SK-N-SH (cell line): ENCODE measurements around the gene MYO18B. TPM values are rescaled to one million over a fixed set of nuclear protein-coding genes. Genes with fewer than 3 reads are reported as not detected.

Experiments used
- CTCF ChIA-PET: fragments of 300-600, 350-600 bp; formaldehyde crosslinking; extraction: SDS; loops from one replicate; lab custom pipeline; 2021; lab: Yijun Ruan, JAX
- POLR2A ChIA-PET: fragments of 350-600 bp; sonication (Branson Sonifier 250); formaldehyde crosslinking; extraction: SDS; loops from one replicate; lab custom pipeline; 2020; ENCODE audit warnings: antibody characterized with exemption, inconsistent platforms; lab: Yijun Ruan, JAX
- DNase-seq: peaks from one replicate; pipeline ENCODE4 v3.0.0; 2012
- H2AFZ ChIP-seq: fragments of 200-600 bp; sonication (generic); 2 replicates; pipeline ENCODE4 v1.8.1; 2016; ENCODE audit warnings: antibody characterized with exemption, mild to moderate bottlenecking, low read depth
- H3F3A ChIP-seq: fragments of 200-600 bp; sonication (generic); replicated peaks from 2 replicates; pipeline ENCODE3; 2016; ENCODE audit warnings: antibody characterized with exemption, mild to moderate bottlenecking; ENCODE audit not compliant: insufficient read depth
- H3K27ac ChIP-seq, 2 experiments: fragments of 200-500 bp in 1 of 2; fragments of 200-600 bp in 1 of 2; sonication (Bioruptor generic) in 1 of 2; sonication (generic), shearing (Covaris generic) in 1 of 2; 2 replicates each; pipeline versions ENCODE4 v1.5.1 to v1.6.1; 2014 to 2016; ENCODE audit warnings: low read depth in 2 of 2, inconsistent platforms in 1 of 2, low read length in 1 of 2, mild to moderate bottlenecking in 1 of 2, mixed read lengths in 1 of 2
- H3K27me3 ChIP-seq: fragments of 200-600 bp; sonication (generic), shearing (Covaris generic); 2 replicates; pipeline ENCODE4 v1.6.1; 2016; ENCODE audit warnings: mixed run types; ENCODE audit not compliant: insufficient read depth
- H3K36me3 ChIP-seq, 2 experiments: fragments of 200-500 bp in 1 of 2; fragments of 200-600 bp in 1 of 2; sonication (Bioruptor generic) in 1 of 2; sonication (generic) in 1 of 2; replicated peaks in 1 of 2; 2 replicates each; pipeline versions ENCODE3 to v1.5.1; 2014 to 2016; ENCODE audit warnings: low read length in 1 of 2, mild to moderate bottlenecking in 1 of 2; ENCODE audit not compliant: insufficient read depth in 2 of 2, control insufficient read depth in 1 of 2
- H3K4me1 ChIP-seq, 2 experiments: fragments of 200-500 bp in 1 of 2; fragments of 200-600 bp in 1 of 2; sonication (Bioruptor generic) in 1 of 2; sonication (generic), shearing (Covaris generic) in 1 of 2; 2 replicates each; pipeline versions ENCODE4 v1.5.1 to v1.6.1; 2014 to 2016; ENCODE audit warnings: low read depth in 1 of 2, low read length in 1 of 2, mixed run types in 1 of 2; ENCODE audit not compliant: insufficient read depth in 2 of 2, control insufficient read depth in 1 of 2
- H3K4me2 ChIP-seq: fragments of 200-600 bp; sonication (generic), shearing (Covaris generic); 2 replicates; pipeline ENCODE4 v1.6.1; 2017; ENCODE audit warnings: mixed run types
- H3K4me3 ChIP-seq, 2 experiments: fragments of 200-500 bp in 1 of 2; fragments of 200-600 bp in 1 of 2; sonication (Bioruptor generic) in 1 of 2; sonication (generic), shearing (Covaris generic) in 1 of 2; 2 replicates each; pipeline versions ENCODE4 v1.5.1 to v1.8.1; 2014 to 2016; ENCODE audit warnings: low read depth in 2 of 2, inconsistent platforms in 1 of 2, low read length in 1 of 2, mild to moderate bottlenecking in 1 of 2, mixed read lengths in 1 of 2, moderate library complexity in 1 of 2
- H3K79me2 ChIP-seq: fragments of 200-600 bp; sonication (generic); 2 replicates; pipeline ENCODE4 v1.8.1; 2017; ENCODE audit warnings: mild to moderate bottlenecking; ENCODE audit not compliant: insufficient read depth
- H3K9ac ChIP-seq: fragments of 200-600 bp; sonication (generic); 2 replicates; pipeline ENCODE4 v1.6.1; 2017; ENCODE audit warnings: mixed run types
- H3K9me2 ChIP-seq: fragments of 200-600 bp; sonication (generic); 2 replicates; pipeline ENCODE4 v1.6.1; 2017; ENCODE audit warnings: mixed run types
- H3K9me3 ChIP-seq: fragments of 200-600 bp; sonication (generic); 2 replicates; pipeline ENCODE4 v1.6.1; 2017; ENCODE audit warnings: mixed run types, mild to moderate bottlenecking, moderate library complexity
- H4K20me1 ChIP-seq: fragments of 200-600 bp; sonication (generic); 2 replicates; pipeline ENCODE4 v1.6.1; 2017; ENCODE audit warnings: mild to moderate bottlenecking, mixed run types; ENCODE audit not compliant: insufficient read depth
- CHD2 ChIP-seq: fragments of 150-350 bp; IDR thresholded peaks from 2 replicates; pipeline ENCODE4 v1.6.1; 2018; ENCODE audit warnings: low read length; ENCODE audit not compliant: partially characterized antibody
- CTCF ChIP-seq: fragments of 200-600 bp; sonication (generic); IDR thresholded peaks from 2 replicates; pipeline ENCODE4 v1.6.1; 2017; ENCODE audit warnings: antibody characterized with exemption, mild to moderate bottlenecking, moderate library complexity
- EZH2phosphoT487 ChIP-seq: fragments of 200-600 bp; sonication (generic); IDR thresholded peaks from 2 replicates; pipeline ENCODE4 v1.6.1; 2017; ENCODE audit warnings: low read depth, mixed run types, mild to moderate bottlenecking, antibody characterized with exemption, moderate library complexity, borderline replicate concordance
- FOSL2 ChIP-seq: IDR thresholded peaks from 2 replicates; pipeline ENCODE4 v1.4.0; 2012; ENCODE audit warnings: low read depth, mild to moderate bottlenecking, moderate library complexity, borderline replicate concordance
- FOXJ3 ChIP-seq: sonication (generic); formaldehyde crosslinking; IDR thresholded peaks from 2 replicates; pipeline ENCODE4 v1.5.1; 2020; ENCODE audit warnings: mild to moderate bottlenecking, missing genetic modification reagents
- IRF3 ChIP-seq: fragments of 150-350 bp; IDR thresholded peaks from 2 replicates; pipeline ENCODE4 v1.6.1; 2016; ENCODE audit warnings: mild to moderate bottlenecking, low read depth, low read length
- JUND ChIP-seq: IDR thresholded peaks from 2 replicates; pipeline ENCODE4 v1.4.0; 2012
- MEF2A ChIP-seq: IDR thresholded peaks from 2 replicates; pipeline ENCODE4 v1.4.0; 2012; ENCODE audit warnings: low read depth, borderline replicate concordance
- NFIC ChIP-seq: IDR thresholded peaks from 2 replicates; pipeline ENCODE4 v1.4.0; 2012; ENCODE audit warnings: borderline replicate concordance
- NRF1 ChIP-seq: IDR thresholded peaks from 2 replicates; pipeline ENCODE4 v1.6.1; 2012; ENCODE audit warnings: low read depth, mild to moderate bottlenecking, low read length
- RAD21 ChIP-seq: IDR thresholded peaks from 2 replicates; pipeline ENCODE4 v1.6.1; 2012; ENCODE audit warnings: mild to moderate bottlenecking, low read length
- RCOR1 ChIP-seq: fragments of 150-350 bp; IDR thresholded peaks from 2 replicates; pipeline ENCODE4 v1.6.1; 2017; ENCODE audit warnings: antibody characterized with exemption, low read length
- RXRA ChIP-seq: IDR thresholded peaks from 2 replicates; pipeline ENCODE4 v1.4.0; 2012; ENCODE audit warnings: low read depth, mild to moderate bottlenecking, borderline replicate concordance
- TAF1 ChIP-seq: IDR thresholded peaks from 2 replicates; pipeline ENCODE4 v1.6.1; 2012; ENCODE audit warnings: low read depth, mild to moderate bottlenecking, low read length, moderate library complexity, borderline replicate concordance
- USF1 ChIP-seq: IDR thresholded peaks from 2 replicates; pipeline ENCODE4 v1.4.0; 2012; ENCODE audit warnings: low read depth, borderline replicate concordance
- ZBTB33 ChIP-seq: IDR thresholded peaks from 2 replicates; pipeline ENCODE4 v1.4.0; 2012; ENCODE audit warnings: low read depth, borderline replicate concordance
- WGBS: methylation state at CpG from one replicate; pipeline ENCODE4 v1.1.6; 2017; ENCODE audit warnings: low lambda C conversion rate; 5-methylcytosine and 5-hydroxymethylcytosine counted together
- polyA plus RNA-seq, 3 experiments: library from polyadenylated mRNA; depleted of rRNA; stranded (reverse); fragments of >200 nt; gene quantifications; 2 replicates each; pipeline ENCODE4 v1.2.3, GENCODE V29; 2012

The MYO18B gene
- polyA plus RNA-seq, 1 of the 3 experiments (the other 2 are of a cell fraction): 0.05 TPM

- Histone ChIP-seq H3K4me2 (no peak overlapping the region), H3K9me3 (no peaks in the 10 kb centered on the region), H3K9me2 (no peaks in the 10 kb centered on the region), H3K36me3 (no peaks in the 10 kb centered on the region), H3K4me3 (no peak overlapping the region), H3K4me1 (peaks cover 0 to 16% of the 10 kb centered on the region in 2 experiments; a peak in 2 of 4 replicates), H3K27me3 (no peaks in the 10 kb centered on the region), H3K27ac (no peak overlapping the region), H3K9ac (no peak overlapping the region), H3F3A (no peaks in the 10 kb centered on the region), H3K79me2 (no peaks in the 10 kb centered on the region), H2AFZ (no peak overlapping the region), H4K20me1 (no peaks in the 10 kb centered on the region)
- POLR2A ChIA-PET: no interaction called here
- no peak for DNase-seq
- WGBS: 56% methylated on average over 6 of the region's 10 CpGs
- CTCF ChIA-PET: interaction anchor here (1.2 kb wide), 2 partner anchors 18 to 28 kb away, joined by 3 read pairs; no protein-coding TSS in a partner anchor
- no peak for TF ChIP-seq RAD21
- TF ChIP-seq ZBTB33: no peak
- no peak for TF ChIP-seq TAF1
- TF ChIP-seq FOSL2: no peak
- TF ChIP-seq RXRA: no peak
- TF ChIP-seq FOXJ3 (CRISPR knock-in tag): no peak
- no peak for TF ChIP-seq MEF2A
- no peak for TF ChIP-seq CHD2
- TF ChIP-seq IRF3: no peak
- no peak for TF ChIP-seq EZH2phosphoT487
- no peak for TF ChIP-seq USF1
- TF ChIP-seq NRF1: no peak
- TF ChIP-seq NFIC: no peak
Measured at GRCh38 chr22:25922141-25922540, 180.2 kb downstream of the MYO18B start.

GRCh38 chr22:25923914-25924313, 181.9 kb downstream of the MYO18B start:
- Histone ChIP-seq H3K4me1 (peaks cover 0 to 14% of the 10 kb centered on the region in 2 experiments; a peak in 2 of 4 replicates), H3K9me3 (no peaks in the 10 kb centered on the region), H2AFZ (no peak overlapping the region), H3K9ac (no peak overlapping the region), H3K9me2 (no peaks in the 10 kb centered on the region), H3K36me3 (no peaks in the 10 kb centered on the region), H3F3A (no peaks in the 10 kb centered on the region), H3K4me2 (no peak overlapping the region), H4K20me1 (no peaks in the 10 kb centered on the region), H3K79me2 (no peaks in the 10 kb centered on the region), H3K27me3 (no peaks in the 10 kb centered on the region), H3K4me3 (no peak overlapping the region), H3K27ac (peak overlapping the region in 1 of 2 experiments; percentile 44; a peak in 1 of 4 replicates)
- DNase-seq: peak; percentile 71
- CTCF ChIA-PET: interaction anchor here (1.1 to 1.5 kb wide), 4 partner anchors 13 to 151 kb away, joined by 3 to 4 read pairs (median 3); no protein-coding TSS in a partner anchor
- POLR2A ChIA-PET: interaction anchor here (0.6 to 1.3 kb wide), 2 partner anchors 16 to 19 kb away, joined by 3 to 4 read pairs; no protein-coding TSS in a partner anchor
- WGBS: 13% methylated on average over 8 of the region's 8 CpGs
- TF ChIP-seq NRF1 (no peak), USF1 (no peak), RCOR1 (peak; percentile 83), CTCF (no peak), TAF1 (no peak), RAD21 (peak; percentile 26), JUND (no peak)
